Glomerular endothelial cell (primary cell): ENCODE results near the gene UNC5B. TPM values are rescaled to one million over a fixed set of nuclear protein-coding genes. Genes with fewer than 3 reads are reported as not detected.

Experiments
- DNase-seq: peaks from one replicate; pipeline ENCODE4 v3.0.0-alpha.2; 2011; ENCODE audit warnings: low read depth, low spot score; ENCODE audit errors: extremely low read depth
- total RNA-seq: library from RNA; depleted of rRNA; stranded (reverse); fragments of >200 nt; gene quantifications from 2 replicates; pipeline ENCODE4 v1.2.3, GENCODE V29; 2015

The UNC5B gene
- total RNA-seq, 1 donor from 2014 or later: 69.5 TPM

DNA sequence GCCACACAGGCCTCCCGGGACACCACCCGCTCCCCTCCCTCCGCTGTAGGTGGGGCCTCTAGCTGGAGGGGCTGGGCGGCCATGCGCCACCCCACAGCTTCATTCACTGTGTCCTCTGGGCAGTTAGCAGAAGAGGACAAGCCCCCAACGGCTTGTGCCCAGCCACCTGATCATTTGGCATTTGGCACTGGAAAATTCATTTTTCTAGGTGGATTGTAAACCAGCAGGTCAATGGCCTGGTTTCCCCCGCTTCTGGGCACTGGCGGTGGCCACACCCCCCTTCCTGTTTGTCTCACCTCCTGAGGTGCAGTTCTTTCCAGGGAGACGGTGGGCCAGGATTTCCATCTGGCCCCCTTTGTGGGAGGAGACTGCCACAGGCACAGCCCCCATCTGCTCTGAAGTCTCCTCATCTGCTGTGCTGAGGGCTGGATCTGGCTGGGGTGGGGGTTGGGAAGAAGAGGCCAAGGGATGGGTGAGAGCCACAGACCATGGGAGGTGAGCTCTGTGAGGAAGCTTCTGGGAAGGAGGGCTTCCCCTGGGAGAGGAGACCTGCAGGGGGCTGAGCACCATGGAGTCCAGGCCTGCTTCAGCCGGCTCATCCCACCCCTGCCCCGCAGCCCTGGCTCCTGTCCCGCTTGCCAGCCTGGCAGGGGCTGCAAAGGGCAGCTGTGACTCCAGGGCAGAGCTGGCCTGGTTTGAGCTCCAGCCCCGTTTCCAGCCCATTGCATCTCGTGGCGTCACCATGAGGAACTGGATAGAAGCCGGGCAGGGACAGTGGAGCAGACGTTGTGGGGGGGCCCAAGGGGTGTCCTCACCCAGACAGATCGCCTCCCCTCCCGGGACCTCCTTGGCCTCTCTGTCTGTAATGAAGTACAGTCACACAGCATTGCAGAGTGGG lies 66.6 kb downstream of the UNC5B start:
- no peak for DNase-seq

GRCh38 chr10:71279590-71280170 lies 67.3 kb downstream of the UNC5B start:
- DNase-seq: no peak

DNA sequence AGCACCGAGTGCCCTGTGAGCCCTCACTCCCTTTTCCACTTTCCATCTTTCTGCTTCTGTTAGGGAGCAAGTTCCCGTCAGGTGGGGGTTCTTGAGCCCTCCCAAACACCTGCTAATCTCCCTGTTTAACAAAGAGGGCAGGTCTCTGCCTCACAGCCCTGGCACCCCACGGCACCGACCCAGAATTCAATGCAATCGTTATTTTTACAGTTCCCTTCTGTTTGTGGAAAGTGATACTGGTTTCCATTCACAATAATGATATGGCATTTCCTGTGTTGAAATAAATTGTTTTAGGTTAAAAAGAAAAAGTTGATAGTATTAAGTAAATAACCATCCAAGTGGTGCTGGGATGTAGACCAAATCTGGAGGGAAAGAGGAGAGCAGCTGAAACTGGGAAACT lies 67.8 kb downstream of the UNC5B start:
- no peak for DNase-seq

- DNase-seq: no peak
Observed at GRCh38 chr10:71280825-71281224, 68.5 kb downstream of the UNC5B start.

DNA sequence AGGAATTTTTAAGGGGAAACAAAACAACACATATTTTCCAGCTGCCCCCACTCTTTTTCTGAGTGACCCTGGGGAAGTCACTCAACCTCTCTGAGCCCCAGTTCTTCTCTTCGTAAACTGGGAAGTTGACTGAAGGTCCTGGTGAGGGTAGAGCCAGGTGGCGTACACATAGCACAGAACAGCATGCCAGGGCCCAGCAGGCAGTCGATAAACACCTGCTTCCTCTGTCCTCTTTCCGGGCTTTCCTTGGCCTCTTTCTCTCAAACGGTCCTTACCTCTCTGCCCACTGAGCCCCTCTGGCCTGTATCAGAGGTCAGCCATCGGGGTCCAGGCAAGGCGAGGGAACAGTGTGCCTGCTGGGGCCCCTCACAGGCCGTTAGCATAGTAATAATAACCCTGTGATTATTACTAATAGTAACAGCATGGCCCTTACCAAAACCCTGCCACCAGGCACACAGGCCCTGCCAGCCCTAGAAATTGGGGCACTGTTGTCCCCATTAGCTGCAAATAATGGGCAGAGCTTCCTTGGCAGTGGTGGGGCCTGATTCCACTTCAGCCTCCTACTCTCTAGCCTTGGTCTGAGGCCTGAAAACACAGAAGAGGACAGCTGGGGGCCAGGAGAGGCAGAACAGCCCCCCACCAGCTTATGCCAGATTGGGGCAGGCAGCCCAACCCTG lies 69.4 kb downstream of the UNC5B start:
- DNase-seq: no peak

DNA sequence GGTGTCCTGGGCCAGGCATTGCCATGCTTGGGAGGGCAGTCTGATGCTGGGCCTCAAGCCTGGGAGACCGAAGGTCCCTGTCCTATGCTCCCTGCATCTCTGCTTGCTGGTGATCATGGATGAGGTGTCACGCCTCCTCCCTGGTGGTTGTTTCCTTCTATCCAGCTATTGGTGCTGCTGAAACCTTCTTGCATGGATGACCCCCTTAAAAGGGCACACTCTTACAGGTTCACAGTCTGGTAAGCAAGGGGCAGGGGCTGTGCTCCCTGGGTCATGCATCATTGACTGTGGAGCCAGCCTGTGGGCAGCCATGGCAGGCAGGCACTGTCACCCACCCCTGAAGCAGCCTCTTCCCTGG lies 69.9 kb downstream of the UNC5B start:
- DNase-seq: no peak

DNA sequence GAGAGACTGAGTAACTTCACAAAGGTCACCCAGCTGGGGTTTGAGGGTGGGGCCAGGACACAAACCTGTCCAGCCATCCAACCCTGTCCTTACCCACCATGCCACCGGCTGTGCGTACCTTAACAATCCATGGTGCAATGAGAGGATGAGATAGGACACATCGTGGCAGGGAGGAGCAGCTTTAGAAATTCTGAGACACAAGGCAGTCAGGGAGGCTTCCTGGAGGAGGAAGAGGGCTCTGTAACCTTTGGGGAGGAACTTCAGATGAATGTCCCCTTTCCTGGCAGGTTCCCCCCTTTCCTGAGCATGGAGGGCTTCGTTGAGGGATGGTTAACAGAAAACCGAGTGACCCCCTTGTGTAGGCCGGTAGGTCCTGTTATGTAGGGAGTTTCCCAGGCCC lies 71.0 kb downstream of the UNC5B start:
- DNase-seq: no peak

GRCh38 chr10:71283876-71284275 lies 71.5 kb downstream of the UNC5B start:
- no peak for DNase-seq

DNA sequence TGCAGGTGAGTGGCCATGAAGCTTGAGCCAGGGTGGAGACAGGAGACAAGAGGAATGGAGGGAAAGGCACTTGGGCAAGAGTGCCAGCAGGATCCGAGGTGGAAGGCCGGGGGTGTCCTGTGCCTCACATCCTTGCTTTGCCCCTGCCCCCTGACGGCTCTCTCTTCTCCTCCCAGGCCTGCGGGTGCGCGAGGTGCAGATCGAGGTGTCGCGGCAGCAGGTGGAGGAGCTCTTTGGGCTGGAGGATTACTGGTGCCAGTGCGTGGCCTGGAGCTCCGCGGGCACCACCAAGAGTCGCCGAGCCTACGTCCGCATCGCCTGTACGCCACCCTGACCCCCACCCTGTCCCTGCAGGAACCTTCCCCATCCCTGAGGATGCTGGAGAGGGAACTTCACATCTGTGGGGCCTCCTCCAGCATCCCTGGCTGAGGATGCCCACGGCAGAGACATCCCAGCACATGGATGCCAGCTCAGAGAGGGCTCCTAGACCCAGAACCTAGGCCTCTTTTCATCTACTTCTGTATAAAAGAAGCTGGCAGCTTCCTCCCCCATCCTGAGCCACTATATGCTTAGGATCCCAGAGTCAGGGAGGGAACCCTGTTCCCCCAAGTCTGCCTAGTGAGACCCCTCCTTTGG lies 72.3 kb downstream of the UNC5B start:
- DNase-seq: no peak

GRCh38 chr10:71285180-71285545 lies 72.8 kb downstream of the UNC5B start:
- DNase-seq: no peak

DNA sequence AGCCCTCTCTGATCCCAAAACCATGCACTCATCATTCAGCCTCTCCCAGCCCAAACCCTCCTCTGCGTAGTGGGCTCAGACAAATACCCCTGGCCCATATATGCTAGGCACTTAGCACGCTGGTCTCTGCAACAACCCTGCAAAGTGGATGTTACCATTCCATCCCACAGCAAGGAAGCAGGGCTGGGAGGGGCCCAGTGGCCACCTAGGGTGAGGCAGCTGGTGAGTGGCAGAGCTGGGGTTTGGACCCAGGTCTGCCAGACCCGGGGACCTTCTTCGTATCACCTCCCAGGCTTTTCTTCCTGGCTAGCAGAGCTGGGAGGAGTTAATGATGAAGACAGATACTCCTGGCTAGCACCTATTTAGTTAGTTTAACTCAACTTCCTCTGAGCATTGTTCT lies 73.6 kb downstream of the UNC5B start:
- DNase-seq: no peak

DNA sequence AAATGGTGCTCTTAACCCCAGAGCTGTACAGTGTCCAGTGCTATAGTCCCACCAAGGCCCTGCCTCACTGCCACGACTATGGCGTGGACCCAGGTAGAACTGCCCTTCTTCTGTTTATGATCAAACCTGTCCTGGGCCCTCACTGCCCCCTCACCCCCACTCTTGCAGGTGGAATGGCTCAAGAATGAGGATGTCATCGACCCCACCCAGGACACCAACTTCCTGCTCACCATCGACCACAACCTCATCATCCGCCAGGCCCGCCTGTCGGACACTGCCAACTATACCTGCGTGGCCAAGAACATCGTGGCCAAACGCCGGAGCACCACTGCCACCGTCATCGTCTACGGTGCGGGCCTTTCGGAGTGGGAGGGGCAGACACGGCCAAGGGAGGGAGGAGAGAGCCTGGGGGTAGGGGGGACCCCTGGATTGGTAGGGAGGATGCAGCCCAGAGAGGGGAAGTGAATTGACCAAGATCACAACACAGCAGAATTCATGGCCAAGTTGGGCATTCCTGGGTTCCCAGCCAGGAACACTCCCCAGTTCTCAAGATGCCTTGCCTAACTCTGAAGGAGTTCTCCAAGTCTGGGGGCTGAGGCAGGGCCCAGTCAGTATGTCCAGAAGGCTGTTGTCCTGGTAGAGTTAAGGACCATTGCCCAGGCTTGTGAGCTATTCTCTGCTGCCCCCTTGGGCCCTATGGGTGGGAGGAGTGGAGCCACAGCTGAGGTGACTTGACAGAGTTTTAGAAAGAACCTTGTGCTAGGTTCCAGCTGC lies 74.3 kb downstream of the UNC5B start:
- no peak for DNase-seq

DNA sequence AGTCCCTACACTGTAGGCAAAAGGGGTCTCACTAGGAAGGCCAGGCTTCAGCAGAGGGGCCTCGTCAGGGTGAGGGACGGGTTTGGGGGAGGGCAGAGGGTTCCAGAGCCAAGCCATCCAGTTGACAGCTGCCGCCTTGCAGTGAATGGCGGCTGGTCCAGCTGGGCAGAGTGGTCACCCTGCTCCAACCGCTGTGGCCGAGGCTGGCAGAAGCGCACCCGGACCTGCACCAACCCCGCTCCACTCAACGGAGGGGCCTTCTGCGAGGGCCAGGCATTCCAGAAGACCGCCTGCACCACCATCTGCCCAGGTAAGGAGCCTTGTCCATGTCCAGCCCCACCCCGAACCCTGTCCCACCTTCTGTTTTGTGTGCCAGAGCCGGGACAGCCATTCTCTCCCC lies 75.1 kb downstream of the UNC5B start:
- no peak for DNase-seq

DNA sequence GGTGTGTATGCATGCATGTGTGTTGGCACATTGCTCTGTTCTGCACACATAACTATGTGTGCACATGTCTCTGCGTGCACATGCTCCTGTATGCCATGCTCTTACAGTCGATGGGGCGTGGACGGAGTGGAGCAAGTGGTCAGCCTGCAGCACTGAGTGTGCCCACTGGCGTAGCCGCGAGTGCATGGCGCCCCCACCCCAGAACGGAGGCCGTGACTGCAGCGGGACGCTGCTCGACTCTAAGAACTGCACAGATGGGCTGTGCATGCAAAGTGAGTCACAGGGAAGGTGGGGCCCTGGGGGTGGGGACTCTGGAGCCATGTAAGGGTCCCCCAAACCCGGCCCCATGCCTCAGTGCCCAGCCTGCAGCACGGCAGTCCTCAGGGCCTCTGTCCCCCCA lies 76.1 kb downstream of the UNC5B start:
- DNase-seq: no peak

- no peak for DNase-seq
Observed at GRCh38 chr10:71289421-71290130, 77.2 kb downstream of the UNC5B start.

DNA sequence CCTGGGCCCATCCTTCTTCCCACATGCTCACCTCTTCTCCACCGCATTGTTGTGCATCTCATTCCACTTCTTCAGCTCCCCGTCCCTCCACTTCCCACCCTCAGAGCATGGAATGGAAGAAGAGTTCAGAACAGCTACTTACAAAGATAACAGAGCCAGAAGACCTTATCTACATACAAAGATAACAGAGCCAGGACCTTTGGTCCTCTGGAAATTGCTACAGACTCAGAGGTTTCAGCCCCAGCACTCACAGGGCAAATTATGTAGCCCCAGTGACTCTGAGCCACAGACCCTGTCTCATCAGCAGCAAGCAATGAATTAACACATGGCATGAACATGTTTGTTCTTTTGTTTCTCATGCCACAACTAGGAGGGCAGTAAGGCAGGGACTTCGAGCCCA lies 78.0 kb downstream of the UNC5B start:
- DNase-seq: no peak

DNA sequence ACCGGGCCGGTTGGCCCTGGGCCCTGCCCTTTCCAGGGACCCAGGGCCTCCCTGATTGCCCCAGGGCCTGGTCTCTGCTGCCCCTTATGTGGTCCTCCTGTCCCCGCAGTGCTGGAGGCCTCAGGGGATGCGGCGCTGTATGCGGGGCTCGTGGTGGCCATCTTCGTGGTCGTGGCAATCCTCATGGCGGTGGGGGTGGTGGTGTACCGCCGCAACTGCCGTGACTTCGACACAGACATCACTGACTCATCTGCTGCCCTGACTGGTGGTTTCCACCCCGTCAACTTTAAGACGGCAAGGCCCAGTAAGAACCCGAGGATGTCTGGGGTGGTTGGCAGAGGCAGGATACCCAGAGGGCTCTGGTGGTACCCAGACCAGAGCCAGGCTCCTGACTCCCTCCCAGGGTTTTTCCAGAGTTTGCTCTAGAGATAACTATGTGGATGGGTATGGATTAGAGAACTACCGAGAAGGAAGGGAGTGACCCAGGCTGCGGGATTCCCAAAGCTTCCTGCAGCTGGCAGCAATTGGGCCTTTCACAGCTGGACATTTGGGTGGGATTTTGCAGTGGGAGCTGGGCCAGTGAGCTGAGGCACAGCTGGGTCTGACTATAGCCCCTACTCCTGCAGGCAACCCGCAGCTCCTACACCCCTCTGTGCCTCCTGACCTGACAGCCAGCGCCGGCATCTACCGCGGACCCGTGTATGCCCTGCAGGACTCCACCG lies 78.6 kb downstream of the UNC5B start:
- no peak for DNase-seq

DNA sequence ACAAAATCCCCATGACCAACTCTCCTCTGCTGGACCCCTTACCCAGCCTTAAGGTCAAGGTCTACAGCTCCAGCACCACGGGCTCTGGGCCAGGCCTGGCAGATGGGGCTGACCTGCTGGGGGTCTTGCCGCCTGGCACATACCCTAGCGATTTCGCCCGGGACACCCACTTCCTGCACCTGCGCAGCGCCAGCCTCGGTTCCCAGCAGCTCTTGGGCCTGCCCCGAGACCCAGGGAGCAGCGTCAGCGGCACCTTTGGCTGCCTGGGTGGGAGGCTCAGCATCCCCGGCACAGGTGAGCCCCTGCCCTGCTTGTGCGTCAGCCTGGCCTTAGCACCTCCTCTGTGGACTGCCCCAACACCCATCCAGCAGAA lies 79.1 kb downstream of the UNC5B start:
- no peak for DNase-seq

DNA sequence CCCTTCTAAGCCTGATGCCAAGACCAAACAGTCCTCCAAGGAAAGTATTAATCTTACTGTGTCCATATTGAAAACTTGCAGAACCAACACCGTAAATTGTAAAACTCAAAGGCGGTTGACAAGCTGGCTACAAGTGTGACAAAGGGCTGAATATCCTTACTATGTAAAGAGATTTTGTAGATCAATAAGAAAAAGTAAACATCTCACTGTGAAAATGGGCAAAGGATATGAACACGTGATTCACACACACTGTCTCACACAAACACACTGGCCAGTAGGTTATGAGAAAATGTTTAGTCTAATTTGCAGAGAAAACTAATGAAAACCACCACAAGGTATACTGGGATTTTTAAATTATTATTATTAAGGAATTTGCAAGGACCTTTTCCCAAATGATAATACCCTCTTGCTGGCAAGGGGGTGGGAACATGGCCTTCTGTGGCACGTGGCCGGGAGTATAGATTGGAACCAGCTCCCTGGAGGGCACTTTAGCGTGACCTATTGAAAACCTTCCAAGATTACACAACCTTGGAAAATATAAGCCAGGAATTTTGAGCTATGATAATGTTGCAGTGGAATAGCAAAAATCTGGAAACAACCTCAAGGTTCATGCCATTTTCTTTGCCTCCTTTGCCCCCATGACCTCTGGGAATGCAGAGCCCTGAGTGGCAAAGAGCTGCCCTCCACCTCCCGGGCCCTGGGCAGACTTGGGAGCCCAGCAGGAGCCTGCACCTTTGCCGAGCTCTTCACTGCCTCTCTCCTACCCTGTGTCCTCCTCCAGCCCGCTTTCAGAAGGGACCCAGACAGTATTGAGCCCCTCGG lies 80.5 kb downstream of the UNC5B start:
- no peak for DNase-seq
